H9 (cell line): Measurements from ENCODE around the gene EDRF1. TPM values are rescaled to one million over a fixed set of nuclear protein-coding genes. Genes with fewer than 3 reads are reported as not detected.

ENCODE experiments used
- DNase-seq: peaks from one replicate; pipeline ENCODE4 v3.0.0-alpha.2; 2017
- H2AFZ ChIP-seq: one replicate; pipeline ENCODE4 v1.6.1; 2013; ENCODE audit warnings: mild to moderate bottlenecking, low read length, control low read depth, moderate library complexity
- H2AK5ac ChIP-seq: 2 replicates; pipeline ENCODE4 v1.6.1; 2013; ENCODE audit warnings: low read length, control low read depth, mixed read lengths; ENCODE audit not compliant: insufficient read length
- H2BK120ac ChIP-seq: one replicate; pipeline ENCODE4 v1.6.1; 2013; ENCODE audit warnings: low read depth, mild to moderate bottlenecking, low read length, control low read depth, inconsistent platforms; ENCODE audit not compliant: poor library complexity, severe bottlenecking
- H2BK12ac ChIP-seq: 2 replicates; pipeline ENCODE4 v1.6.1; 2013; ENCODE audit warnings: low read length, control low read depth, mixed read lengths, low read depth; ENCODE audit not compliant: insufficient read length
- H2BK15ac ChIP-seq: 2 replicates; pipeline ENCODE4 v1.6.1; 2013; ENCODE audit warnings: low read depth, low read length, control low read depth
- H2BK20ac ChIP-seq: one replicate; pipeline ENCODE4 v1.6.1; 2013; ENCODE audit warnings: low read depth, mild to moderate bottlenecking, low read length, control low read depth, inconsistent platforms; ENCODE audit not compliant: poor library complexity, severe bottlenecking
- H2BK5ac ChIP-seq: 2 replicates; pipeline ENCODE4 v1.6.1; 2013; ENCODE audit warnings: low read length, control low read depth, mixed read lengths; ENCODE audit not compliant: insufficient read length
- H3K14ac ChIP-seq: 2 replicates; pipeline ENCODE4 v1.6.1; 2013; ENCODE audit warnings: low read length, control low read depth; ENCODE audit not compliant: insufficient read depth
- H3K18ac ChIP-seq: 2 replicates; pipeline ENCODE4 v1.6.1; 2013; ENCODE audit warnings: low read depth, mild to moderate bottlenecking, mixed read lengths, low read length, control low read depth; ENCODE audit not compliant: insufficient read length
- H3K23ac ChIP-seq: 2 replicates; pipeline ENCODE4 v1.6.1; 2013; ENCODE audit warnings: low read length, control low read depth, mixed read lengths, low read depth; ENCODE audit not compliant: insufficient read length
- H3K23me2 ChIP-seq: 2 replicates; pipeline ENCODE4 v1.6.1; 2013; ENCODE audit warnings: low read depth, mild to moderate bottlenecking, mixed read lengths, low read length, control low read depth; ENCODE audit not compliant: insufficient read length, poor library complexity, severe bottlenecking
- H3K27ac ChIP-seq: 2 replicates; pipeline ENCODE4 v1.5.1; 2013; ENCODE audit warnings: low read length, control low read depth, mixed read lengths, low read depth; ENCODE audit not compliant: insufficient read length
- H3K27me3 ChIP-seq: 2 replicates; pipeline ENCODE4 v1.6.1; 2013; ENCODE audit warnings: low read length, control low read depth, inconsistent platforms; ENCODE audit not compliant: insufficient read depth
- H3K4ac ChIP-seq: 2 replicates; pipeline ENCODE4 v1.6.1; 2013; ENCODE audit warnings: low read depth, mild to moderate bottlenecking, control low read depth, inconsistent platforms, low read length, moderate library complexity
- H3K4me1 ChIP-seq: 2 replicates; pipeline ENCODE4 v1.6.1; 2013; ENCODE audit warnings: low read length, control low read depth, inconsistent platforms; ENCODE audit not compliant: insufficient read depth
- H3K4me2 ChIP-seq: 2 replicates; pipeline ENCODE4 v1.6.1; 2013; ENCODE audit warnings: low read length, control low read depth, mixed read lengths; ENCODE audit not compliant: insufficient read length, insufficient read depth
- H3K56ac ChIP-seq: 2 replicates; pipeline ENCODE4 v1.6.1; 2013; ENCODE audit warnings: low read depth, mild to moderate bottlenecking, mixed read lengths, low read length, control low read depth; ENCODE audit not compliant: insufficient read length
- H3K79me1 ChIP-seq: 2 replicates; pipeline ENCODE4 v1.6.1; 2013; ENCODE audit warnings: low read depth, mild to moderate bottlenecking, moderate library complexity, low read length, control low read depth, inconsistent platforms; ENCODE audit not compliant: insufficient read depth, poor library complexity, severe bottlenecking
- H3K79me2 ChIP-seq: 2 replicates; pipeline ENCODE4 v1.6.1; 2013; ENCODE audit warnings: low read length, control low read depth, inconsistent platforms; ENCODE audit not compliant: insufficient read depth
- H3K9ac ChIP-seq: 2 replicates; pipeline ENCODE4 v1.6.1; 2013; ENCODE audit warnings: low read length, control low read depth, mixed read lengths; ENCODE audit not compliant: insufficient read length; ENCODE audit errors: extremely low read depth
- H3K9me3 ChIP-seq: one replicate; pipeline ENCODE4 v1.6.1; 2013; ENCODE audit warnings: low read depth, low read length, inconsistent platforms; ENCODE audit not compliant: control insufficient read depth
- H3T11ph ChIP-seq: one replicate; pipeline ENCODE4 v1.6.1; 2013; ENCODE audit warnings: mild to moderate bottlenecking, low read length, control low read depth, inconsistent platforms
- H4K20me1 ChIP-seq: one replicate; pipeline ENCODE4 v1.6.1; 2013; ENCODE audit not compliant: control insufficient read depth, insufficient read length, insufficient read depth
- H4K5ac ChIP-seq: 2 replicates; pipeline ENCODE4 v1.6.1; 2013; ENCODE audit warnings: low read depth, mild to moderate bottlenecking, mixed read lengths, low read length, control low read depth; ENCODE audit not compliant: insufficient read length
- H4K8ac ChIP-seq: replicated peaks from 2 replicates; pipeline ENCODE4 v1.6.1; 2013; ENCODE audit warnings: low read length, control low read depth, mixed read lengths, low read depth; ENCODE audit not compliant: insufficient read length
- H4K91ac ChIP-seq: 2 replicates; pipeline ENCODE4 v1.6.1; 2013; ENCODE audit warnings: low read depth, mild to moderate bottlenecking, moderate library complexity, mixed read lengths, low read length, control low read depth; ENCODE audit not compliant: insufficient read length
- H3K27ac Mint-ChIP-seq, 3 experiments: 2 replicates in 2 of 3; 3 replicates in 1 of 3; pipeline ENCODE4 v1.8.0; 2020 to 2021; ENCODE audit warnings: mixed read lengths in 3 of 3, mild to moderate bottlenecking in 1 of 3, moderate library complexity in 1 of 3
- H3K27me3 Mint-ChIP-seq: 2 replicates; pipeline ENCODE4 v1.8.0; 2021; ENCODE audit warnings: low read depth, mild to moderate bottlenecking, moderate library complexity, mixed read lengths
- H3K36me3 Mint-ChIP-seq, 3 experiments: 2 replicates in 2 of 3; 3 replicates in 1 of 3; pipeline ENCODE4 v1.8.0; 2020 to 2021; ENCODE audit warnings: low read depth in 3 of 3, mixed read lengths in 3 of 3; ENCODE audit not compliant: insufficient read depth in 1 of 3
- H3K4me1 Mint-ChIP-seq, 2 experiments: 2 replicates each; pipeline ENCODE4 v1.8.0; 2020; ENCODE audit warnings: mixed read lengths in 2 of 2
- H3K4me3 Mint-ChIP-seq, 2 experiments: 2 replicates in 1 of 2; 3 replicates in 1 of 2; pipeline ENCODE4 v1.8.0; 2020 to 2021; ENCODE audit warnings: mild to moderate bottlenecking in 2 of 2, mixed read lengths in 2 of 2, moderate library complexity in 1 of 2
- H3K9me3 Mint-ChIP-seq, 2 experiments: 2 replicates in 1 of 2; 3 replicates in 1 of 2; pipeline ENCODE4 v1.8.0; 2020; ENCODE audit warnings: mild to moderate bottlenecking in 2 of 2, mixed read lengths in 2 of 2, moderate library complexity in 1 of 2
- WGBS: extraction: QIAGEN DNeasy Blood & Tissue Kit; methylation state at CpG from one replicate; pipeline ENCODE4 v1.1.7; 2013; ENCODE audit warnings: missing lambda C conversion rate, low lambda C conversion rate, mixed read lengths; ENCODE audit not compliant: insufficient read length; ENCODE audit errors: extremely low coverage; 5-methylcytosine and 5-hydroxymethylcytosine counted together
- total RNA-seq: library from RNA; stranded (reverse); gene quantifications from 2 replicates; pipeline ENCODE4 v1.2.1, GENCODE V29; 2021
- TF ChIP-seq, protein P1 (sequence below): fragments of 200-600 bp; sonication (generic); conservative IDR thresholded peaks from 3 replicates; pipeline ENCODE4 v1.8.0; 2021; ENCODE audit warnings: antibody characterized with exemption, mild to moderate bottlenecking

Gene EDRF1
- total RNA-seq, 1 experiment from 2014 or later = 51.0 TPM

DNA sequence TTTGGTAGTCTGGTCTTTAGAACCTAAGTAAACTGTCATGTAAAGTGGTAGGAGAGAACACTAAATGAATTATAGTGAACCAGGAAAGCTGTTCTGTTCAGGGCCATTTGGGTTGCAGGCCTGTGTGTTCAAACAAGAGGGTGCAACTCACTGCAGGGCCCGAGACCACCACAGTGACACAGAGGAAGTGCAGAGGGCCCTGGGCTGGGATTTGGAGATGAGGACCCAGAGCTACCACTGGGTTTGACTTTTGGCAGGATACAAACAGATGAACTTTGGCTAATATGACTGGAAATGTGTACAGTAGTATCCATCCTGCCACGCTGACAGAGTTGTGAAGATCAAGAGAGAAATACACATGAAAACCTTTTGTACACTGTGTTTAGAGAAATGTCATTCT, 46.3 kb downstream of the EDRF1 start:
- no peak overlapping the region for H3T11ph ChIP-seq
- H3K9me3 ChIP-seq = no peaks in the 10 kb centered on the region
- no peak overlapping the region for H4K5ac ChIP-seq
- H3K27ac ChIP-seq = no peak overlapping the region
- Mint-ChIP-seq H3K4me3 (no peak overlapping the region), H3K27ac (no peak overlapping the region; a peak in 2 of 7 replicates), H3K36me3 (peaks cover 19 to 49% (median 25%) of the 10 kb centered on the region in 3 experiments; a peak in 6 of 7 replicates), H3K27me3 (no peaks in the 10 kb centered on the region), H3K9me3 (no peaks in the 10 kb centered on the region), H3K4me1 (peaks cover 14 to 23% of the 10 kb centered on the region in 2 experiments)
- no peak overlapping the region for H2AK5ac ChIP-seq
- H4K91ac ChIP-seq = no peak overlapping the region
- no peak overlapping the region for H2BK5ac ChIP-seq
- DNase-seq = no peak
- no peak overlapping the region for H3K4ac ChIP-seq
- H2AFZ ChIP-seq = no peak overlapping the region
- H4K8ac ChIP-seq = no peak overlapping the region
- H2BK12ac ChIP-seq = no peak overlapping the region
- no peaks in the 10 kb centered on the region for H3K79me1 ChIP-seq
- H3K23ac ChIP-seq = no peak overlapping the region
- no peak overlapping the region for H2BK15ac ChIP-seq
- H3K79me2 ChIP-seq = no peaks in the 10 kb centered on the region
- no peak overlapping the region for H3K9ac ChIP-seq
- H3K14ac ChIP-seq = no peak overlapping the region
- H3K23me2 ChIP-seq = no peaks in the 10 kb centered on the region
- no peak overlapping the region for H3K56ac ChIP-seq
- no peaks in the 10 kb centered on the region; the same call in 1 of the 2 replicates for H3K4me1 ChIP-seq
- H2BK20ac ChIP-seq = no peak overlapping the region
- TF ChIP-seq, protein P1, sequence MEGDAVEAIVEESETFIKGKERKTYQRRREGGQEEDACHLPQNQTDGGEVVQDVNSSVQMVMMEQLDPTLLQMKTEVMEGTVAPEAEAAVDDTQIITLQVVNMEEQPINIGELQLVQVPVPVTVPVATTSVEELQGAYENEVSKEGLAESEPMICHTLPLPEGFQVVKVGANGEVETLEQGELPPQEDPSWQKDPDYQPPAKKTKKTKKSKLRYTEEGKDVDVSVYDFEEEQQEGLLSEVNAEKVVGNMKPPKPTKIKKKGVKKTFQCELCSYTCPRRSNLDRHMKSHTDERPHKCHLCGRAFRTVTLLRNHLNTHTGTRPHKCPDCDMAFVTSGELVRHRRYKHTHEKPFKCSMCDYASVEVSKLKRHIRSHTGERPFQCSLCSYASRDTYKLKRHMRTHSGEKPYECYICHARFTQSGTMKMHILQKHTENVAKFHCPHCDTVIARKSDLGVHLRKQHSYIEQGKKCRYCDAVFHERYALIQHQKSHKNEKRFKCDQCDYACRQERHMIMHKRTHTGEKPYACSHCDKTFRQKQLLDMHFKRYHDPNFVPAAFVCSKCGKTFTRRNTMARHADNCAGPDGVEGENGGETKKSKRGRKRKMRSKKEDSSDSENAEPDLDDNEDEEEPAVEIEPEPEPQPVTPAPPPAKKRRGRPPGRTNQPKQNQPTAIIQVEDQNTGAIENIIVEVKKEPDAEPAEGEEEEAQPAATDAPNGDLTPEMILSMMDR = no peak
- no peaks in the 10 kb centered on the region for H3K27me3 ChIP-seq
- no peaks in the 10 kb centered on the region for H4K20me1 ChIP-seq
- no peak overlapping the region for H3K18ac ChIP-seq
- WGBS = no CpG with 5 or more reads among the region's 2 CpGs
- no peak overlapping the region for H3K4me2 ChIP-seq
- H2BK120ac ChIP-seq = no peak overlapping the region
